ENCODE results near the gene CRTC1. TPM values are rescaled to one million over a fixed set of nuclear protein-coding genes. Genes with fewer than 3 reads are reported as not detected.
"Not testable (repeated sequence)": the region's sequence is repeated elsewhere in the genome, so short reads cannot be mapped to it uniquely, and the experiment has no call there.

The CRTC1 gene
- total RNA-seq, 4 donors from 2014 or later = 2.8 to 8.8 (median 3.7) TPM

- TF ChIP-seq CTCF (IDR thresholded peaks at IDR 0.05 in 4 of 5, conservative IDR thresholded peaks at IDR 0.05 in 1 of 5) (no peak), POLR2A (IDR thresholded peaks at IDR 0.05) (no peak)
- H3K36me3 ChIP-seq = peaks cover 0 to 4% of the 10 kb centered on the region in 2 donors
- DNase-seq = no peak
- H3K9me3 ChIP-seq = no peaks in the 10 kb centered on the region
- intact Hi-C loops (cut with DNase I; ENCODE audit: low total_unique reads) (no loop called here), in situ Hi-C loops (cut with MboI; ENCODE audit: low sequenced_read_pairs in 4 of 4) (no loop called here)
- H3K27me3 ChIP-seq = no peaks in the 10 kb centered on the region
- no peak overlapping the region for H3K4me3 ChIP-seq
- no peak overlapping the region for H3K27ac ChIP-seq
- H3K4me1 ChIP-seq = peaks cover 8% of the 10 kb centered on the region in 2 donors
- no peak for ATAC-seq
These were observed 43.4 kb downstream of the CRTC1 start for GRCh38 chr19:18726846-18727245.

DNA sequence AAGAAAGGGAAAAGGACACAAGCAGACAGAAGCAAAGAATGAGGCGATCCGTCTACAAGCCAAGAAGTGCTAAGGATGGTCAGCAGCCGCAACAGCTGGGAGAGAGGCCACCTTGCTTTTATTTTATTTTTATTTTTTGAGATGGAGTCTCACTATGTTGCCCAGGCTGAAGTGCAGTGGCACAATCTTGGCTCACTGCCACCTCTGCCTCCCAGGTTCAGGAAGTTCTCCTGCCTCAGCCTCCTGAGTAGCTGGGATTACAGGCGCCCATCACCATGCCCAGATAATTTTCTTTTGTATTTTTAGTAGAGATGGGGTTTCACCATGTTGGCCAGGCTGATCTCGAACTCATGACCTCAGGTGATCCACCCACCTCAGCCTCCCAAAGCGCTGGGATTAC, 44.1 kb downstream of the CRTC1 start:
- H3K4me3 ChIP-seq; H3K4me1 ChIP-seq; DNase-seq; H3K9me3 ChIP-seq; intact Hi-C loops (cut with DNase I; ENCODE audit: low total_unique reads); H3K36me3 ChIP-seq; in situ Hi-C loops (cut with MboI; ENCODE audit: low sequenced_read_pairs in 4 of 4); H3K27me3 ChIP-seq; H3K27ac ChIP-seq; ATAC-seq: not testable (repeated sequence)

GRCh38 chr19:18729933-18730530, 46.6 kb downstream of the CRTC1 start:
- no peak for TF ChIP-seq CTCF (IDR thresholded peaks at IDR 0.05 in 4 of 5, conservative IDR thresholded peaks at IDR 0.05 in 1 of 5)
- no peak for TF ChIP-seq POLR2A (IDR thresholded peaks at IDR 0.05)
- Histone ChIP-seq H3K4me3 (no peak overlapping the region), H3K36me3 (no peaks in the 10 kb centered on the region), H3K9me3 (no peaks in the 10 kb centered on the region), H3K4me1 (peaks cover 8% of the 10 kb centered on the region in 2 donors), H3K27ac (no peak overlapping the region), H3K27me3 (no peaks in the 10 kb centered on the region)
- ATAC-seq = no peak
- no peak for DNase-seq
- intact Hi-C loops (cut with DNase I; ENCODE audit: low total_unique reads) (no loop called here), in situ Hi-C loops (cut with MboI; ENCODE audit: low sequenced_read_pairs in 4 of 4) (no loop called here)

- H3K4me1 ChIP-seq = peaks cover 0 to 3% of the 10 kb centered on the region in 2 donors
- intact Hi-C loops (cut with DNase I; ENCODE audit: low total_unique reads) (no loop called here), in situ Hi-C loops (cut with MboI; ENCODE audit: low sequenced_read_pairs in 4 of 4) (no loop called here)
- TF ChIP-seq POLR2A (IDR thresholded peaks at IDR 0.05) (no peak), CTCF (IDR thresholded peaks at IDR 0.05 in 4 of 5, conservative IDR thresholded peaks at IDR 0.05 in 1 of 5) (no peak)
- no peaks in the 10 kb centered on the region for H3K9me3 ChIP-seq
- no peaks in the 10 kb centered on the region for H3K36me3 ChIP-seq
- H3K4me3 ChIP-seq = no peak overlapping the region
- DNase-seq (no peak), ATAC-seq (no peak)
- H3K27ac ChIP-seq = no peak overlapping the region
- no peaks in the 10 kb centered on the region for H3K27me3 ChIP-seq
These were observed 47.5 kb downstream of the CRTC1 start for GRCh38 chr19:18730885-18731513.

- H3K36me3 ChIP-seq = no peaks in the 10 kb centered on the region
- in situ Hi-C loops (cut with MboI; ENCODE audit: low sequenced_read_pairs in 4 of 4) = no loop called here
- TF ChIP-seq POLR2A (IDR thresholded peaks at IDR 0.05) (no peak), CTCF (IDR thresholded peaks at IDR 0.05 in 4 of 5, conservative IDR thresholded peaks at IDR 0.05 in 1 of 5) (no peak)
These were observed 48.1 kb downstream of the CRTC1 start for GRCh38 chr19:18731562-18732008.

More at GRCh38 chr19:18731562-18732008, 48.1 kb downstream of the CRTC1 start:
- no peak overlapping the region for H3K27ac ChIP-seq
- no peaks in the 10 kb centered on the region for H3K9me3 ChIP-seq
- DNase-seq (no peak), ATAC-seq (no peak)
- H3K4me1 ChIP-seq = no peaks in the 10 kb centered on the region
- H3K27me3 ChIP-seq = no peaks in the 10 kb centered on the region
- intact Hi-C loops (cut with DNase I; ENCODE audit: low total_unique reads) = no loop called here
- H3K4me3 ChIP-seq = no peak overlapping the region
